OCI-LY3 (cell line): ENCODE data around the gene KCNIP4.

Source experiments
- EZH2phosphoT487 ChIP-seq: fragments of 200-600 bp; shearing (Covaris generic); IDR thresholded peaks from 2 replicates; pipeline ENCODE4 v1.6.1; 2018; ENCODE audit warnings: antibody characterized with exemption, mixed run types, low read depth
- TF ChIP-seq, protein P1 (sequence below): fragments of 200-600, 300-600 bp; sonication (generic); IDR thresholded peaks from 2 replicates; pipeline ENCODE4 v1.5.1; 2014; ENCODE audit warnings: antibody characterized with exemption, low read length, low read depth

DNA sequence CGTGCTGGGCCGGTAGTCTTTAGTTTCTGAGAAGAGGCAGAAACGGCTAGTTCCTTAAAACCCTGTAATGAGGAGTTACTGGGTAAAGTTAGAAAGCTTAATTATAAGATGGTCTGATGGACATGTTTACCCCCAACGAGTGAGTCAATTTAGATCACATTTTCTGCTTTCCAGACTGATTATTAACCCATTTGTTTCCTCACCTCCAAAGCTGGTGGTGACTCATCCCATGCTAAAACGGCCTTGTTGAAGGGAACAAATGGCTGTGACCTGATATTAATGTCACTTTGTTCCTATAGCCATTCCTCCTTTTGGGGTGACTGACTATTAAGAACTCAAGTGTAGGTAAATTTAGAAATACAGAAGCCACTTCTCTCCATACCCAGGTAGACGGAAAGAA lies 232.0 kb downstream of the KCNIP4 start:
- TF ChIP-seq, protein P1, sequence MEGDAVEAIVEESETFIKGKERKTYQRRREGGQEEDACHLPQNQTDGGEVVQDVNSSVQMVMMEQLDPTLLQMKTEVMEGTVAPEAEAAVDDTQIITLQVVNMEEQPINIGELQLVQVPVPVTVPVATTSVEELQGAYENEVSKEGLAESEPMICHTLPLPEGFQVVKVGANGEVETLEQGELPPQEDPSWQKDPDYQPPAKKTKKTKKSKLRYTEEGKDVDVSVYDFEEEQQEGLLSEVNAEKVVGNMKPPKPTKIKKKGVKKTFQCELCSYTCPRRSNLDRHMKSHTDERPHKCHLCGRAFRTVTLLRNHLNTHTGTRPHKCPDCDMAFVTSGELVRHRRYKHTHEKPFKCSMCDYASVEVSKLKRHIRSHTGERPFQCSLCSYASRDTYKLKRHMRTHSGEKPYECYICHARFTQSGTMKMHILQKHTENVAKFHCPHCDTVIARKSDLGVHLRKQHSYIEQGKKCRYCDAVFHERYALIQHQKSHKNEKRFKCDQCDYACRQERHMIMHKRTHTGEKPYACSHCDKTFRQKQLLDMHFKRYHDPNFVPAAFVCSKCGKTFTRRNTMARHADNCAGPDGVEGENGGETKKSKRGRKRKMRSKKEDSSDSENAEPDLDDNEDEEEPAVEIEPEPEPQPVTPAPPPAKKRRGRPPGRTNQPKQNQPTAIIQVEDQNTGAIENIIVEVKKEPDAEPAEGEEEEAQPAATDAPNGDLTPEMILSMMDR: no peak
- TF ChIP-seq EZH2phosphoT487: no peak
